GM04504 (cell line): ENCODE data around the gene ITPKB.
"Not testable (repeated sequence)": the region's sequence is repeated elsewhere in the genome, so short reads cannot be mapped to it uniquely, and the experiment has no call there.

Experiments used
- DNase-seq: peaks from one replicate; pipeline ENCODE4 v3.0.0-alpha.2; 2012; ENCODE audit warnings: low read depth

ITPKB gene

DNA sequence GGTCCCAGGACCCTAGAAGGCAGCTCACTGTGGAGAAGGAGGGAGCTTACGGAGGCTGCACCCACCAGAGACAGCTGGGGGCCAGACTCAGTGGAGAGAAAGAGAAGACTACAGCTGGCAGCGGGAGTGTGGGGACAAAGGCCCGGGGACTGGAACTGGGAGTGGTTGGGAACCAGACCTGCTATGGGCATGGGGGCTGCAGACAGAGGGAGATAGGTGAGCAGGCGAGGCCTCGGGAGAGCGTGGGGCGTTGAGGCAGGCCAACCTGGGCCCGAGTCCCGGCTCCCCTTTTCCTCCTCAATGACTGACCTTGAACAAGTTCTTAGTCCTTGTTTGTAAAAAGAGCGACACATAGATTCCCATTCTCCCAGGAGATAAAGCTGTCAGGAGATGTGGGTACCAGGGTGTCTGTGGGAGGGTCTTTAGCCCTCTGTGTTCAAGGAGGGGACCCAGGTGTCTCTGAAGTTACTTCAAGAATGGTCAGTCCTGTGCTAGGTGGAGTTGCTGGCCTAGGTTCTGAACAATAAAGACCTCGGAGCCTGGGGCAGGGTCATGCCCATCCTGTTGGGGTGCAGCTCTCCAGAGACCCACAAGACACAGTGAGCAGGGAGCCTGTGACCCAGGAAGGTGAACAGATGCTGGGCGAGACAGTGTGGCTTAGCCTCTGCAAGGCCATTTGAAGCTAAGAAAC is 87.9 kb downstream of the ITPKB start:
- DNase-seq, result no peak

DNA sequence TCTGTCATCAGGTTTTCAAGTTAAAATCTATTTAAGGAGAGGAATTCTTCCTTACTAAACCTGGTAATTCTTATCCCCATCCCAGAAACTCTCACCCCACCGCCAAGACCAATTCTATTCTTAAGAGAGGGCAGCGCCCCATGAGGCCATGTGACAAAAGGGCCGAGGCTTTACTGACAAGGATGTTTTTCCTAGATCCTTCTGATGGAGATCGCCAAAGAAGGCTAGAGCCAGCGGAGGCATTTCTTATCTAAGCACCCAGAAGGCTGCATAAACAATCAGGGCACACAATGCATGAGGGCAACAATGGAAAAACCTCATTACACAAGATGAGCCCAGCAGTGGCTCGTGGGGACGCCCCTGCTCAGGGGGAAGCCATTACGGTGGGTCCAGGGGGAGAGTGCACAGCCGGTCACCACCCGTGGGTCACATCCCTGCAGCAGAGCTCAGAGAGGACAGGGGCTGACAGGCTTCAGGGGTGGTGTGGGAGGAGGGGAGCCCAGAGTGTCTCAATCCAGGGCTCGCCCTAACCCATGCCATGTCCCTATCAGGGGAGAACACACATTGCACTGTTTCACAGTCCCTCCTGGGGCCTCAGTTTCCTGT is 88.7 kb downstream of the ITPKB start:
- DNase-seq, result no peak

DNA sequence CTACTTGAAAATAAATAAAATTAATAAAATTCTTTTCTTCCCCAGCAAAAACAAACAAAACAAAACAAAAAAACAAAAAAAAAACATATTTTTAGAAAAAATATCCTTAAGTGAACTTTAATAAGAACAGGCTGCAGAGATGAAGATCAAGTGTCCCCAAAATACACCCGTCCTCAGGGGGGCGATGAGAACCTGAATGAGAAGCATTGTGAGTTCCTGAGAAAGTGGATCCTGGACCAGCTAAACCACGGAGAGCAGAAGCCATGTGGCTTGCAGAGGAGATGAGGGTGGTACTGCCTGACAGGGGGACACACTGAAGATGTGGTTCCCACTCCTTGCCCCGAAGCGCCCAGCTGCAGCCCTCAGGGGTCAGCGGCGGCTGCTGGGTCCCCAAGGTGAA is 89.3 kb downstream of the ITPKB start:
- no peak for DNase-seq

DNA sequence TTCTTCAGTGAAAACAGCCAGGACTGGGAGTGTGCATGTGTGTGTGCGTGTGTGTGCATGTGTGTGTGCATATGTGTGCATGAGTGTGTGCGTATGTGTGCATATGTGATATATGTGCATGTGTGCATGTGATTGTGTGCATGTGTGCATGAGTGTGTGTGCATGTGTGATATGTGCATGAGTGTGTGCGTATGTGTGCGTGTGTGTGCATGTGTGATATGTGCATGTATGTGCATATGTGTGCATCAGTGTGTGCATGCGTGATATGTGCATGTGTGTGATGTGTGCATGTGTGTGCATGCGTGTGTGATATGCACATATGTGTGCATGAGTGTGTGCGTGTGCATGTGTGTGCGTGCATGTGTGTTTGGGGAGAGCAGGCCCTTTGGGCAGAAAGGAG is 89.8 kb downstream of the ITPKB start:
- DNase-seq, result no peak

DNA sequence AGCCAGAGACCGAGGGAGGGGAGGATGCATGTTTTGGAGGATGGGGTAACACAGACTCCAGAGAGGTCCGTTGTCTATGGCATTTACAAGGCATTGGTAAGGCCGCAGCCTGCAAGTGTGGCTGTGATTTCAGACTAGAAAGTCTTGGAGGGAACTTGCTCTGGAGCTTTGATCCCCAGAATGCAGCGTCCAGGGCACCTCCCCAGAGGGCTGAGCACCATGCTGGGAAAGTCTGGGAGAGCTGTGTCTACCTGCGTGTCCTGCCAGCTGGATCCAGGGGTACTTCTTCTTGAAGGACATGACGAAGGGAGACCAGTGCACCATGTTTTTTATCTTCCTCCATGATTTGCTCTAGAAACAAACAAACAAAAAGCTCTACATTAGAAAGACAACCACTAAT is 90.7 kb downstream of the ITPKB start:
- DNase-seq, result no peak

DNA sequence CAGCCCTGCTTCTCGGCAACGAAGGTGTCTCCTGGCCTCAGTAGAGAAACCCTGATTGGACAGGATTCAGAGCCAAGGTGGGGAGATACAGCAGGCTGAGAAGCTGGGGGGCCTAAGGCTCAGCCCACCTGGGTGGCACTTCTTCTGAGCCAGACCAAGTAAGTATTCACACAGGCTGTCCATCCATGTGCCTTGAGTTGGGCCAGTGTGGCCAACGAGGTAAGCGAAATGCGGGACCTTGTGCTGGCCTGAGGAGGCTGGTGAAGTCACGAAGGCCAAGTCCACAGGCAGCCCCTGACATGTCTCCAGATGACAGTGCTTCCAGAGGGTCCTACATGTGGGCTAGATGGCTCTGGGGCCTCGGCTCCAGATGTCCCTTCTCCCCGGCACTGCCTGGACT is 91.4 kb downstream of the ITPKB start:
- no peak for DNase-seq

DNA sequence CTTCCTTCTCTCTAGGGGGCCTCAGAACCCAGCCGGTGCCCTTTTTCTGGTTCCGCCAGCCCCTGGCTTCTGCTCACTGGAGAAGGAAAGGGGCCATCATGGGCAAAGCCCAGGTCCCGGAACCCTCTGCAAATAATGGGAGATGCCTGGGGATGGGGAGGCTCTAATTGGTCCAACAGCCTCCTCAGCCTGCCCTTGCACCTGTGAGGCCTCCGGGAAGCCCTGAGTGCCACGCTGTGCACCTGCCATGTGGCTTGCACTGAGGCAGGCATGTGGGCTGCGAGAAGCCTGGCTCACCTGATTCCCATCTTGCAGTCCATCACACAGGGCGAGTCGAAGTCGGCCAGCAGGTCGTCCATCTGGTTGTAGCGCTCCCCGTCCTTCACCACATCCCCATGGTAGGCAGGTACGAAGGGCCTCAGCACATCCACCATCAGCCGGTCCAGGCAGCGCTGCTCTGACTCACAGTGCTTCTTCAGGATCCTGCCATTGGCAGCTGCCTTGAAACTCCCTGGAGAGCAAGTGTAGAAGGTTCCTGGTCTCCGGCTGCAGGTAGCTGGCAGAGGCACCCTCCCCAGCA is 92.1 kb downstream of the ITPKB start:
- no peak for DNase-seq

DNA sequence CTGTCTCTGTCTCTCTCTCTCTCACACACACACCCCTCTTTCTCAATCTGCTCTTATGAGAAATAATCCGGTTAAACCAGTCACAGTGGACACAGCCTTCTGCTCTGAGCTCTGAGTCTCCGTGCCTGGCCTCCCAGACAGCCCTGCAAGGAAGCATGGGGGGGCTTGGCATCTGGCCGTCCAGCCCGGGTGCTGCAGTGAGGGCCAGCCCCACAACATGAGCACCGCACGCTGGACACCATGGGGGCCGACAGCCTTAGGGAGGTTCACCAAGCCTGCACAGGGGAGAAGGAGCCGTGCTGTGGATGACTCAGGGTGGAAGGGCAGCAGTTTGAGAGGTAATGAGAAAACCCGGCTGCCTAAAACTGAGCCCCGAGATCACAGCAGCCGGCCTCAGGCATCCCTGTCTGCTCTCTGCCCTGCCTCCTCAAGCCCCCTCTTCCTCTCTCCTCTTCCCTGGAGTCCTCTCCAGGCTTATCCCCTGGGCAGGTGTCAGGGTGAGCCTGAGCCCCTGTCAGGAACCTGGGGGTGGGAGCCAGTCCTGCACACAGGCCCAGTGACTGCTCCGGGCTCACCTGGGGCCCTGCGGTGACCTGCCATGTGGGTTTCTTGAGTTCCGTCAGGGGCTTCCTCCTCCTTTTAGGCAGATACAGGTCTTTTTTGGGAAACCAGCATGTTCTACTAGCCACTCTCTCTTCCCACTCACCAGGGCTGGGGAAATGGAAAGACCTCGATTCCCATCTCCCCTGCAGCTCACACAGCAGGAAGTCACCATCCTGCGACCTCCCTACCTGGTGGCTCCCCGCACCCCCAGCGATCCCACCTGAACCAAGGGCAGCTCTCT is 92.8 kb downstream of the ITPKB start:
- DNase-seq, result no peak

DNA sequence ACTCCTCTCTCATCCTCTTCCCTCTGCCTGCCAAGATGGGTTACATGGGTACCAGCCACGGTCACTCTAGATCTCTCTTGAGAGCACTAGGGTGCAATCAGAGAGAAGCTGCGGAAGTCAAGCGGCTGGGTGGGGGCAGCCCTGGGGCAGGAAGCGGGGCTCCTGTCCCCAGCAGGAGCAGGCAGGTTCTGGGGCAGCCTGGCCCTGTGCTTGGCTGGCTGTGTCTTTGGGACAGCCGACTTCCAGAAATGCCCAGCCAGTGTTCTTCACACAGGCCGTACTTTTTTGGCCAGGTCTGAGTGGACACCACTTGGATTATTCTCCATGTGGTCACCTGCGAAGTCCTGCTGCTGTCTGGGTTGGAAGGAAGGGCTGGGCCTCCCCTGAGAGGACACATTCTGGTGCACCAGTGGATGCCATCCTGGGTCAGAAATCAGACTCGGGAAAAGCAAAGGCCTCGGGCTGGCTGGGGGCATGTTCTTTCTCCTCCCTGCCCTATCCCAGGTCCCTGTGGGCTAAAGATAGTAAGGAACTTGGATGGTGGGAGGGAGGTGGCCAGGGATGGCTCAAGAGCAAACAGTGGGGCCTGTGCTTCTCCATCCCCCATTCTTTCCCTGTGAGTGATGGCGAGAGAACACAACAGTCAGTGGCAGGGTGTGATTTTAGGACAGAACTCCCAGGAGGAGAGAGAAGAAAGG is 93.7 kb downstream of the ITPKB start:
- no peak for DNase-seq

DNA sequence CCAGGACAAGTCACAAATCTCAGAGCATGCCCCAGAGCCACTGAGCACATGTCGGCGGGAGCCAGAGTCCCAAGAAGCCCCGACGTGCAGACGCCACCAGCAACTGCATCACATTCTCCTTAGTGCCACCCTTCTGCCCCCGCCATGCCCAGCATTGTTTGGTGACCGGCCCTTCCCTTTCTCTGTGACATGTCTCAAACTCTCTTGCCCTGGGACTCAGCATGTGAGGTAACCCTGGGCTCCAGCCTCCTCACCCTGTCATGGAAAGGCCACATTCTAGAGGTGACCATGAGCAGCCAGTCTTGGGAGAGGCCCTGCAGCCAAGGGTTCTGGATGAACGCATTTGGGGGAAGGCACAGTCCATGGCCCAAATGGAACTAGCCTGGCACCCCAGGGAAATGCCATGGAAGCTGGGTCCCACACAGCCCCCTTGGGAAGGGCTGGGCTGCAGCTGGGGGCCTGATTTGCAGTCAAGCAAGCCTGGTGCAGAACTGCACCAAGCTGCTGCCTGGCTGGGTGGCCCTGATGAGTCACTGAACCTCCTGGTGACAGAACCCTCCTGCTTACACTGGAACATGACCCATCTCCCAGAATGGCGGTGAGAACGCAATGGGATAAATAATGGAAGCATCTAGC is 94.4 kb downstream of the ITPKB start:
- DNase-seq, result no peak

DNA sequence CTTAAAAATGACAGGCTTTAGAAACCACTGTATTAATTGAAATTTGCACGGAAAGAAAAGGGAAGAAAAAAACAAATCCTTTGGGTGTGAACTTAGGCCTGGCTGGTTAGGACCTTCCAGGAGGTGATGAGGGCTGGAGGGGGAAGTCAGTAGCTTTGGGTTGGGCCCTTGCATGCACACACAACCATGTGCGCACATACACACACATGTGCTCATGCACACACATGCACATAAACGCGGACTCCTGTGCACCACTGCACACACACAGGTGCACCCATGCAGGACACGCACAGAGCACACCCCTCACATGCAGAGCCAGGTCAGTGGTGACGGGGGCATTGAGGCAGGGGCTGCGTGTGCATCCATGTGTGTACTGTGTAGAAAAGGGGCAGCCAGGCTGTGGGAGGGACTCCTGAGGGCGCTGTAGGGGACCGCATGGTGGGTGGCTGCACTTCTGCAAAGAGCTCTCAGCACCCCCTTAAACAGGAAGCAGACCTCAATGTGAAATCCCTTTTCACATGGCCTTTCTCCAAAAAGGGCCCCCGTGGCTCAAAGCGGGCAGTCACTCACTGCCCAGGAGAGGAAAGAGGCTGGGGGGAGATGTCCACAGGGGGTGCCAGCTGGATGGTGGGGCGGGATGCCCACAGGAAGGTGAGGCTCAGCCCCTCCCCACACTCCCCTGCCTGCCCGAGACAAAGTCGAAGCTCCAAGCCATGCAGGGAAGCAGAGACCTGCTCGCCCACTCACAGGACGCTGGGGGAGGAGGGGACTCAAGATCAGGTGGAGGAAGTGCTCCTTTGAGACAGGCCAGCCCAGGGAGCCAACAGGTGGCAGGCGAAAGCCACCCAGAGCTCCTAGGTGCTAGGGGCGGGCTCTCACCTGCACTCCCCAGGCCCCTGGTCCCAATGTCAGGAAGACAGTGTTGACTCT is 95.2 kb downstream of the ITPKB start:
- no peak for DNase-seq

DNA sequence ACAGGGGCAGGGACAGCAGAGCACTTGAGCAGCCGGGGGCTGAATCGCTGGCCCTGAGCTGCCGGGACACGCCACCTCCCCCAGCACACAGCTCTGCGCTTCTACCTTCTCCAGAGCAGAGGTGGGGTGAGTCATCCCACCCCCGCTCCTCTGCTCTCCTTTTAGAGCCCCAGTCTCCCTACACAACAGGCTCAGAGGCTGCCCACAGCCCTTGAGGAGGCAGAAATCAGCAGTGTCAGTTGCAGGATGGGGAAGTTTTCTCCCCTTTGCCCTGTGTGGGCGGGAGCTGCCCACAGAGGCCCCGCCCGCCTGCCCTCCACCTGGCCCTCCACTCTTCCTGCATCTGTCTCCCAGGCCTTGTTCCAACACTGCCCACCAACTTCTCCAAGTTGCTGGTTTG is 95.9 kb downstream of the ITPKB start:
- DNase-seq, result no peak

DNA sequence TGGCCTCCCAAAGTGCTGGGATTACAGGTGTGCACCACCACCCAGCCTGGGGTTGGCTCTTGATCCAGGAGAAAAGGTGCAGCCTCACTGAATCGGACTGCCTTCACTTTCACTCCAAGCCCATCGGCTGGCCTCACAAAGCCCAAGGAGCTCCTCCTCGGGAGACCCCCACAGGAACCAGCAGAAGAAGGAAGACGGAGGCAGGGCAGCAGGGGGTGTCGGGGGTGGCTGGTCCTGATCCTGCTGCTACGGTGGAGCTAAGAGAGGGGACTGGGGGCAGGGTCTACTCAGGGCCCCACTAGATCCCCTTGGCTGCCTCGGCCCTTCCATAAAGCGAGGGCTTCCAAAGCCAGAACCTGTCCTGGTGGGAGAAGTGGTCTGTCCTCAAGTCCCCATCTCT is 96.7 kb downstream of the ITPKB start:
- DNase-seq, result no peak

DNA sequence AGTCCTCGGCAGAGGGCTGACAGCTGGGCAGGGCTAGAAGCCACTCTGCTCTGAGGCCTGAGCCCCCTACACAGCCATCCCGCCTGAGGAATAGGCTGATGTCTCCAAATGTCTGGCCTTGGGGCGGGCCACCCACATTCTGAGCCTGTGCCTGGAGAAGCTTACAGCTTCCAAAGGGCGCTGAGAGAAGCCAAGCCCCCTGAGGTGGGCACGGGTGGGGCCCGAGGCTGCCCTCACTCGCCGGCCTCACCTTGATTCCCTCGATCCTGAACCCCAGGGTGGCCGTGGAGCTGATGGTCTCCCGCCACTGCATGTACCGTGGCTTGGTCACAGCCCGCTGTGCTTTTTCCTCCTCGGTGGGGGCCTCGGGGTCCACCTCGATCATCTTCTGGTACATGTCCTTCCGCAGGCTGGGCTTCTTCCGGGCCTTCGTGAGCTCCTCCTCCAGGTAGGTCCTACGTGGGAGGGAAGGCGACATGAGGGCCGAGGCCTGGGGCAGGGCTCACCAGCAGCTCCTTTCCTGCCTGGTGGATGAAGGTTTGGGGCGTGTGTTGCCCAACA is 97.3 kb downstream of the ITPKB start:
- DNase-seq, result no peak

DNA sequence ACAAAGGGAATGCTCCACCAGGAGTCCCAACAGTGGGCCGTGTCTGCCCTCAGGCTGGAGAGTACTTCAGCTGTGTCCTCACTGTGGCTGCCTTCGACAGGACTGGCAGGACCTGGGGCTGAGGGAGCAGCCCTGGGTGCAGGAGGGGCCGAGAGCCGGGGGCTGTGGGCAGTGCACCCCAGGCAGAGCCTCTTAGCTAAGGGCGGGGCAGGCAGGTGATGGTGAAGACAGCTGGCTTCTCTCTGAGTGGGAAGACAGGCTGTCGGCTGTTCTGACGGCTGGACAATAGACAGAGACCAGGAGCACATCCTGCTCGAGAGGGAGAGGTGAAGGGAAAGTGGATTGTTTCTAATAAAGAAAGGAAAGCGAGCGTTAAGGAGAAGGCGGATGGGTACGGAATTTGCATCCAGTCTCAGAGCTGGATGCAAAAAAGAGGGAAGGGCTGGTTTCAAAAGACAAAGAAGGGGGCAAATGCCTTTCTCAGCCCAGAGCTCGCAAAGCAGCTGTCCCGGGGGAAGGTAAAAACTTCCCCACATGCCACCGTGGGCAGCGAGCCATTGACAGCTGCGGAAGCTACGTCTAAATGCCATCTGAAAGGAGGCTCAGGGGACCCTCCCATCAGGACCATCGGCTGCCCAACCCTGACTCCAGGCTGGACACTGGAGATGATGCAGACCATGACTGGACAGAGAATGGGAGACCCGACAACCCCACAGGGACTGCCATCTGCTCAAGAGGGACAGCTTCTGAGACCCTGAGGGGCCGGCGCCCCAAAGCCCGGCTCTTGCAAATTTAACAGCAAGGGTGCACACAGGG is 98.6 kb downstream of the ITPKB start:
- DNase-seq, result no peak

DNA sequence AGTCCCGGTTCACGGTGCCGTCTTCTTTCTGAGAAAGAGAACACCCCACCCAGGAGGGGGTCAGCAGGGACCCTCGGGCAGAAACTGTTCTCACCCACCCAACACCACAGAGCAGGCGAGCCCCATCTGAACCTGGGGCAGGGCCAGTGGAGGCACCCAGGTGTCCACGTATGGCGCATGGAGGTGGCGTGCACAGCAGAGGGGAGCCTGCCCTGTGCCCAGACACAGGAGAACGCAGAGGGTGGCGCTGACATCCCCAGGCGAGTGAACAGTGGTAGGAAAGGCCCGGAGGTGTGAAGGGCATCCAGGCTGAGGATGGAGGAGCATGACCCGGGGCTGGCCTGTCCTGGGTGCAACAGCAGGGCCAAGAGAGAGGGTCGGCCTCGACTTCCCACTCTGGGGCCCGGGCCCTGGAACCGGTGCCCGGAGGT is 99.4 kb downstream of the ITPKB start:
- DNase-seq, result no peak

DNA sequence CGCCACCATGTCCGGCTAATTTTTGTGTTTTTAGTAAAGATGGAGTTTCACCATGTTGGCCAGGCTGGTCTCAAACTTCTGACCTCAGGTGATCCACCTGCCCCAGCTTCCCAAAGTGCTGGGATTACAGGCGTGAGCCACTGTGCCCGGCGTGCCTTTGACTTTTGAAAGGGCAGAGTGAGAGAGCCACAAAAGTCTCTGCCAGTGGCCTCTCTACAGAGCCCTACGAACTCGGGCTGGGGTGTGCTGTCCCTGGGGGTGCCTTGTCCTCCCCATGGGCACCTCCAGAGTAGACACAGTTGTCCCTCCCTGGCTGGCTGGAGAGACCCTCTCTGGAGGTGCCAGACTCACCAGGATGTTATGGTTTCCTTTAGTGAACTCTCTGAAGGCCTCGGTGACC is 99.9 kb downstream of the ITPKB start:
- DNase-seq, result not testable (repeated sequence)

DNA sequence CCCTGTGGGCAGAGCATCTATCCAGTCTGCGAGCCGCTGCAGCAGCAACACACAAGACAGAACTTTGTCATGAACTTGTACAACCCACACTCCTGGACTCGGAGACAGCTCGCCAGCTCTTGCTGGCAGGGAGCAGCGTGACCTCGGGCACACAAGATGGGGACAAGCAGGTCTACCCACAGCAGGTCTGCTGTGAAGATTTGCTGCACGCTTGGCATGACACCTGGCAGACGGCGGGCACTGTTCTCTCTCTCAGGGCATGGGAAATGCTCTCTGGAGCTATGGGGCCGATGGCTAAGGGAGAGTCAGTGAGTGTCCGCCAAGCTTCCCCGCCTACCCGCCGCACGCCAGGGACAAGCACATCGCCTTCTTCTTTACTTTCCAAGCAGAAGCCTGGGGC is 100.5 kb downstream of the ITPKB start:
- no peak for DNase-seq

DNA sequence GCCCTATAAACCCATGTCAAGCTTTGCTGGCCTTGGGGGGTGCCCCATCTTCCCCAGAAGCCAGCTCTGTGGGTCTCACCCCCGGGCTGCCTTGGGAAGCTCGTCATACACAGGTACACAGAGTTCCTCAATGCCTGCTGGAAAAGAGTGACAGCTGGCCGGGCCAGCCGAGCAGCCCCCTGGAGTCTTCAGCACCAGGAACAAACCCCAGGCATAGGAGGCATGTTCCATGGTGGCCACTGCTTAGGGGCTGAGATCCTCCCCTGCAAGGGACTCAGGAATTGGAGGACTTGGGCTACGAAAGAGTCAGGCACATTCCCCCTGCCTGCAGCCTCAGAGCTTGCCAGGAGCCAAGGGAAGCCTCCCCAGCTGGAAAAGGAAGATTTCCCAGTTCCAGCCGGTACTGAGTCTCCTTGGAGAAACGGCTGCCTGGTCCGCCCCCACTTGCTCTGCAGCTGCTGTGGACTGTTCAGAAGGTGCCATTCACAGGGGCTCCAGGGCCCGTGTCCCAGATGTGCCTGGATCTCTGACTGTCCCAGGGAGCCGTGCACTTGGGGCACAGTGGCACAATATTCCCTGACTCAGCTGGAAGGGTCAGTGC is 101.0 kb downstream of the ITPKB start:
- no peak for DNase-seq
